Fibroblast of villous mesenchyme (primary cell): ENCODE data around the gene FAM13C. TPM values are rescaled to one million over a fixed set of nuclear protein-coding genes. Genes with fewer than 3 reads are reported as not detected.

ENCODE experiments used
- DNase-seq: peaks from one replicate; pipeline ENCODE4 v3.0.0-alpha.2; 2010; ENCODE audit warnings: low read depth
- H3K4me3 ChIP-seq: 2 replicates; pipeline ENCODE4 v1.5.1; 2011; ENCODE audit warnings: low read depth, mild to moderate bottlenecking, low read length
- total RNA-seq: library from RNA; depleted of rRNA; stranded (reverse); fragments of >200 nt; gene quantifications from 2 replicates; pipeline ENCODE4 v1.2.3, GENCODE V29; 2012
- TF ChIP-seq, protein P1 (sequence below): IDR thresholded peaks from 2 replicates; pipeline ENCODE4 v1.5.1; 2012; ENCODE audit warnings: low read depth, mild to moderate bottlenecking, low read length; ENCODE audit not compliant: insufficient read depth

The FAM13C gene
- total RNA-seq, 1 donor, result 0.43 TPM

DNA sequence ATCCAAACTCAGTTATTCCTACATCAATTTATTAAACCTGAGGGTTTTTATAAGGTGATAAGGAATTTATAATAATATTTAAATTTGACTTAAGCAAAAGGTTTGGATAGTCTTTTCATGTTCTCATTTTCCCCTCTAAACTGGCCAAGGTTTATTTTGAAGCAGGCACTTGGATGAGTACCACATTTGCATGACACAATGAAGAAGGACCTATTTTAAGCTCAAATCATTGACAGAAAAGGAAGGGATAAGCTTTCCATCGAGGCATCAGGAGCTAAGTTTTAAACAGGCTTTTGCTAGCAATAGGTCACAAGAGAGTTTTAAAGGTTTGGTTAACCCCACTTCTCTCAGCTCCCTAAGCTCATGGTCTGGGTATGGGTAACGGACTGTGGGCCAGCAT lies 28.7 kb upstream of the FAM13C start:
- TF ChIP-seq, protein P1, sequence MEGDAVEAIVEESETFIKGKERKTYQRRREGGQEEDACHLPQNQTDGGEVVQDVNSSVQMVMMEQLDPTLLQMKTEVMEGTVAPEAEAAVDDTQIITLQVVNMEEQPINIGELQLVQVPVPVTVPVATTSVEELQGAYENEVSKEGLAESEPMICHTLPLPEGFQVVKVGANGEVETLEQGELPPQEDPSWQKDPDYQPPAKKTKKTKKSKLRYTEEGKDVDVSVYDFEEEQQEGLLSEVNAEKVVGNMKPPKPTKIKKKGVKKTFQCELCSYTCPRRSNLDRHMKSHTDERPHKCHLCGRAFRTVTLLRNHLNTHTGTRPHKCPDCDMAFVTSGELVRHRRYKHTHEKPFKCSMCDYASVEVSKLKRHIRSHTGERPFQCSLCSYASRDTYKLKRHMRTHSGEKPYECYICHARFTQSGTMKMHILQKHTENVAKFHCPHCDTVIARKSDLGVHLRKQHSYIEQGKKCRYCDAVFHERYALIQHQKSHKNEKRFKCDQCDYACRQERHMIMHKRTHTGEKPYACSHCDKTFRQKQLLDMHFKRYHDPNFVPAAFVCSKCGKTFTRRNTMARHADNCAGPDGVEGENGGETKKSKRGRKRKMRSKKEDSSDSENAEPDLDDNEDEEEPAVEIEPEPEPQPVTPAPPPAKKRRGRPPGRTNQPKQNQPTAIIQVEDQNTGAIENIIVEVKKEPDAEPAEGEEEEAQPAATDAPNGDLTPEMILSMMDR, result no peak
- no peak for DNase-seq
- H3K4me3 ChIP-seq, result no peak overlapping the region

DNA sequence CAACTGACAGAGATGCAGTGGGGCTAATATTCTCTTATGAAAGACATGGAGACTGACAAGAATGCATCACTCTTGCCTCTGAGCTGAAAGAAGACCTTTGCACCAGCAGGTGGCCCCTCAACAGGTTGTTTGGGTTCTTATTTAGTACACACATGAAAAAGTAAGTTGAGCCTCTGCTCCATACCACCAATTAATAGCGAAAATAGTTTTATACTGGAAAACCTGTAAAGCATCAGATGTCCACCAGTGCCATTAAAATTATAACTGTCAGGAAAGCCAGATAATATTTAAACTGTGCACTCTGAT lies 26.3 kb upstream of the FAM13C start:
- H3K4me3 ChIP-seq, result no peak overlapping the region
- no peak for DNase-seq
- TF ChIP-seq, protein P1, result no peak

DNA sequence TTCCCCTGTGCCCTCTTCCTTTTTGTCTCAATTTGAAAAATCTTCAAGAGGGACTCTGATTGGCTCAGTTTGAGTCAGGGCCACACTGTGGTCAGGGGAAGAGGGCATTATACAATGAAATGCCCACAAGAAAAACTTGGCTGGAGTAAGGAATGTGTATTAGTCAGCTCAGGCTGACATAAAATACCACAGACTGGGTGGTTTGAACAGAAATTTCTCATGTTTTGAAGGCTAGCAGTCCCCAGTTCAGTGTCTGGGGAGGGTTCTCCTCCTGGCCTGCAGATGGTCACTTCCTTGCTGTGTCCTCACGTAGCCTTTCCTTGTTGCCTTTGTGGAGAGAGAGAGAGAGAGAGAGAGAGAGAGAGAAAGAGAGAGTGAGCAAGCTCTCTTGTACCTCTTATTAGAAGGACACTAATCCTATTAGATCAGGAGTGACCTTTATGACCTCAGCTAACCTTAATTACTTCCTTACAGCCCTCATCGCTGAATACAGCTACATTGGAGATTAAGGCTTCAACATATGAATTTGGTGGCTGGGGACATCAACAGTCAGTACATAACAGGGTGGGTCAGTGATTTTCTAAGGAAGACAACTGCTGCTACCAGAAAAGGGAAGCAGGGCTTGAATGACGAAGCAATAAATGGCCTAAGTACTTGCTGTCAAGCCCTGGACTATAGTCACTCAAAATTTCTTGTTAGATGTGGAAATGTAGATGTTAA lies 25.8 kb upstream of the FAM13C start:
- H3K4me3 ChIP-seq, result no peak overlapping the region
- peak; percentile 64 for DNase-seq
- TF ChIP-seq, protein P1, result no peak

DNA sequence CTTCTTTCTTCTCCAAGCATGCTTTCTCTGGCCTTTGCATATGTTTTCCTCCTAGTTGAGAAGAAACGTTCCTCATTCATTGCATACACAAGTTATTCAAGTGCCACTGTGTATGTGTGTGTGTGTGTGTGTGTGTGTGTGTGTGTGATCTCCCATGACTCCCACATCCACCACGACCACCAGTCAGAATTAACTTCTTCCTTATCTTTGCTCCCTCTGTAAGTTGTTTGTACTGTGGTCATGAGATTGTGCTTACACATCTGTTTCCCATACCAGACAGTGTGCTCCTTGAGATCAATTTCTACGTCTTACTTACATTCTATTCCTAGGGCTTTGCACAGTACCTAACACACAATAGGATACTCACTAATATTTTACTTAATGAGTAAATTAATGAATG lies 22.4 kb upstream of the FAM13C start:
- no peak for DNase-seq
- TF ChIP-seq, protein P1, result no peak

DNA sequence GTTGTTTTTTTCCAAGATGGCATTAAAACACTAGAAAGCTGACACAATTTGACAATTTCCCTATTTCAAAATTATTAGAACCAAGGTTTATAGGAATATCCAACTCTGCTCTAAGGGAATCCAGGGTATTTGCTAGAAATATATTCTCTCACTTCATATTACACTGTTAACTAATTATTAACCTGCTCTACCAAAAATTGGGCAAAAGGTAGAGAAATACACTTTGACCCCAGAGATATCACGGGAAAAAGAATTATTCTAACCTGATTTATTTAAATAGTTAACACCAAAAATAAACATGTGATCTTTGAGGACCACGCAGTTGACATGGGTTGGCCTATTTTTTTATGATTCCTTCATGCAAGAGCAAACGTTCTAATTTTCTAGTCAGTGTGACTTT lies 21.6 kb upstream of the FAM13C start:
- TF ChIP-seq, protein P1, result no peak
- DNase-seq, result no peak
- no peak overlapping the region for H3K4me3 ChIP-seq

More for the DNA sequence above, 22.4 kb upstream of the FAM13C start:
- H3K4me3 ChIP-seq, result no peak overlapping the region

DNA sequence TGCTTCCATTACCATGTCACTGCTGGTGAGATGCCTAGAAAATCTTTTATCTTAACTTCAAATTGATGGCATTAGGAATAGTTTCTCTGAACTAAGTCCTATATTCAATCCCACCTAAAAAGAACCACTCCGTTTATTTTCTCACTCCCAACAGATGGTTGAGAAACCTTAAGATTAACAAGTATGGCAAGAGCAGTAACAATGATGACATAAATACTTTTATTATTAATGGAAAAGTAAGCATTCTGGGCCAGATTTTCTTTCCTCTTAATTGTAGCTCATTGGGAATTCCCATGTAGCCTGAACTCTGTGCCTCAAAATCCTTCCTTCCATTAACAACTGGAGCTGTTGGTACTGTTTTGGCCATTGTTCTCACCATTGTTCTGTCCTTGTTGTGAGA lies 21.1 kb upstream of the FAM13C start:
- TF ChIP-seq, protein P1, result no peak
- peak; percentile 11 for DNase-seq

DNA sequence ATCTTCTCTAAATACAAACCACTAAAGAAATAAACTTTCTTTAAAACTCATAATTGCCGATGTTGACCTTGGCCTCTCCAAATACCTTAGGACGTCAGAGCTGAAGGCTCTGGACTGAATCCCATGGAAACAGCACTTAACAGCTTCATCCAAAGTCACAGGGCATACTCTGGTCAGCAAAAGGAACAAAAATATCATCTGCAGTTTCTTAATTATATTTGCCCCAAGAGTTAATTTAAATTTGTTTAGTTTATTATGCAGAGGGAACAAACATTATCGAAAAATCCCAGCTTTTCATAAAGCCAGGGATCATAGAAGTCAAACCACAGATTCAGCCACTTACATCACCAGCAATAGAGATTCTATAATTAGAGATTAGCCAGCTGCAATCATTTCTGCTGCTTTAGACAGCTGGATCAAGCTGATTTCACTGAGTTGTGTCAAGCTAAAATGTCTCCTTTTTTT lies 20.5 kb upstream of the FAM13C start:
- DNase-seq, result peak; percentile 82
- H3K4me3 ChIP-seq, result no peak overlapping the region
- TF ChIP-seq, protein P1, result no peak

More for the DNA sequence above, 21.1 kb upstream of the FAM13C start:
- H3K4me3 ChIP-seq, result no peak overlapping the region
